AML-193 (cell line): ENCODE measurements around the gene DLX4.

ENCODE experiments used
- DNase-seq, 2 experiments: peaks; one replicate each; lab custom pipeline; 2025; lab: John Stamatoyannopoulos, UW

The DLX4 gene

DNA sequence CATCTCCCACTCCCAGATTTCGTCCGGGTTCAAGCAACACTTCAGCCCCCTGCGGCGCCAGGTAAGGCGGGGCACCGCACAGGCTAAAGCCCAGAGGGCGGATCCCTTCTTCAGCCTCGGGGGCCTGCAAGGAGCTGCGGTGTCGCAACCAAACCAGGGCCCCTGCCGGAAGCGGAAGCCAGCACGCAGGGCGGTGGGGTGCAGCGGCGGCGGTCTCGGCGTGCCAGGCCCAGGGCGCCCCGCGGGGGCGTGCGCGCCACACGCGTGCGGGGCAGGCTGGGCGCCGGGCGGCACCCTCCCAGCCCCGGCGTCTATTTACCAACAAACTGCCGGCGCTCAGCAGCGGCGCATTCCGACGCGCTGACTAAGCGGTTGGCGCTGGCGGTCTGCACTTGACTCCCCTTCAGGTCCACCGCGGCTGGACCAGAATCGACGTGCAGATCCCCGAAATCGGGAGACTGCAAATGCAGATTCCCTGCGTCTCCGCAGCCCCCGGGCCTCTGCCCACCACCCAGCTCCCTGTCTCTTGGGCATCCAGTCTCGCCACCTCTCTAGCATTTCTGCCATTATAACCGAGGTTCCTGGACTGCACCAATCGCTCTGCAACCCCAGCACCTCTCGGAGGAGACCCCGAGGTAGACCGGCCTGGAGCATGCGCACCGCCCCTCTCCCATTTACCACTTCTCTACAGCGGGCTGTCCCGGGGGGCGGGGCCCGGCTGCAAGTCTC is 421 bp upstream of the DLX4 start:
- DNase-seq = peak; percentile 90 to 91

DNA sequence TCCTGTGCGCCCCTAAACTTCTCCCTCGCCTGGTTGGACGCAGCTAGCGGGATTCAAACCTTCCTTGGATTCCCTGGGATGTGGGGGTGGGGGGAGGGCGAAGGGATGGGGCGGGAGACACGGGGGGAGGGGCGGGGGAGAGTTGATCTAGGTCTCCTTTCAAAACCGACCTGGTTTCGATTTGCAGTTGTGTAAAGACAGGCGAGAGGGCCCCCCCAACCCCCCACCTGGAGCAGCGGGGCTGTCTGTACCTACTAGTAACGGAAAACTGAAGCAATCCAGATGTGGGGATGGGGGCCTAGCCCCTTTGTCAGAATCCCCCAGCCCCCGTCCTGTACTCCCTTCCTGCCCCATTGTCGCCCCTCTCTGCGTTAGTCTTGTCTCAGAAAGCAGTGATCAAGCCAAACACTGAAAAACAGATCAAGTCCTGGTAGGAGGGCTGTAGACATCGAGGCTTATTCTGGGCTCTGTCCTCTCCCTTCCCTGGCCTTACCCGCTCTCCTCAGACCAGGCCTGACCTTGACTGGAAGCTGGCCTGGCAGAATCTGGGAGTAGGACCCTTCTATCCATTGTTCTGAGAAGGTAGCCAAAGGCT is 902 bp downstream of the DLX4 start:
- DNase-seq = no peak

DNA sequence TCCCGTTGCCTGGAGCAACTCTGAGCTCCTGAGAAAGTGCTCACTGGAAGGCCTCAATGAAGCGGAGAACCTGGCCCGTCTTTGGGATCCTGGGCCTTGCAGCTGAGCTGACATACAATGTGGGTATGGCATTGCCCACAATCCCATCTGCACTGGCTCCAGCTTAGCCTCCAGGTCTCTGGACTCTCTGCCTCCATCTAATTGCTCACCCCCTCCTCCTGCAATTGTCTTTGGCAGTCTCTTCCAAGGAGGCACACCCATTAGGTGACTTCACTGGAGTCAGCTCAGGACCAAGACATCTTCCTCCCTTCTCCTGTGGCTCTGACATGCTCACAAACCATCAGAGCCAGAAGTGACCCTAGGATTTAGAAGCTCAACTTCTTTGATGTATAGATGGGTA is 1.5 kb downstream of the DLX4 start:
- no peak for DNase-seq

DNA sequence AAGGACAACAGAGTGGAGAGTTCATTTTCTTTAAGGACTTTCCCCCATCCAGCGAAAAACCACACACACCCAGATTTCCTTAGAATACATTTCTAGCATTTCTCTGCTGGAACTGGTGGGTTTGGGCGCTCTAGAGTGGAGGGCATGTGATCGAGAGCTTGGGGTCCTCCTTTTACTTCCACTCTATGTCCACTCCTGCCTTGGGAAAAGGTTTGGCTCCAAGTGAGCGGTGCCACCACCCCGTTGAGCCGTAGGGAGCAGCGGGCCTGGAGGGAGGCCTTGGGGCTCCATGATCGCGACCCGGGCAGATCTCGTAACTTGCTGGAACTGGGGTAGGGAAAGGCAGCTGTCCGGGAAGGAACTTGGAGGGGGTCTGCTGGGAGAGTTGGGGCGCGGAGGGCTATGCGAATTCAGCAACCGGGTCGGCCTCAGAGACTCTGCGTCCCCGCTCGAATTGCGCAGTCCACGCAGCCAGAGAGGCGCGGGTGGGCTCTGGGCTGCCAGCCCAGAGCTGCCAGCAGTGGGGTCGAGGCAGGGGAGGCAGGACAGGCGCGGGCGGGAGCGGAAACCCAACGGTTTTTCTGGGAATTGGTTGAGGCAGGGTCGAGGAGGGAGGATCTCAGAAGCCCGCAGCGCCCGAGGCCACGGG is 2.3 kb downstream of the DLX4 start:
- DNase-seq = no peak

DNA sequence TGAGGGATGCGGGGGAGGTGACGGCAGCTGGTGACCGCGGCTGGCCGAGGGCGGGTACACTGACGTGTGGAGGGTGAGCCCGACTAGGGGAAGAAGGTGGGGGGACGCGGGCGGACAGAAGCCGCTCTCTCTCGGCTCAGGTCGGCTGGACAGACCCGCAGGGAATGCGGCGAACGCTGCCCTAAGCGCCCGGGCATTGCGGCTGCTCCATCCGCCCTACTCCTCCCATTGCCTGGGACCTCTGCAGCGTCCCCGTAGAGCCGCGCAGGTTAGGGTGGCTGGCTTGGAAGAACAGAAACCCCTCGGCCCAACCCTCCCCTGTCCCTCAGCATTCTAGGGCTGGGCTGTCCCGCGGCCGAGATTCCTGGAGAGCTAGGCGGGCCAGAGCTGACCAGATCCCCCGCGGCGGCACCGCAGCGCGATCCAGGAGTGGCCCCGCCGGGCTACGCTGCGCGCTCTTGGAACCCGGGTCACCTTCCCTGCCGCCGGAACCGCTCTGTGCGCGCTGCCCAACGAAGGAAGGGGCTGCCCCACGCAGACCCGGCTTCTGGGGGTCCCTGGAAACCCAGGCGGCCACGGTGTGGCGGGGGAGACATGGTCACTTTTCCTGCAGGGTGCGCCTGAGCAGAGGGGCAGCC is 3.0 kb downstream of the DLX4 start:
- peak in 1 of 2 experiments; percentile 15 for DNase-seq

DNA sequence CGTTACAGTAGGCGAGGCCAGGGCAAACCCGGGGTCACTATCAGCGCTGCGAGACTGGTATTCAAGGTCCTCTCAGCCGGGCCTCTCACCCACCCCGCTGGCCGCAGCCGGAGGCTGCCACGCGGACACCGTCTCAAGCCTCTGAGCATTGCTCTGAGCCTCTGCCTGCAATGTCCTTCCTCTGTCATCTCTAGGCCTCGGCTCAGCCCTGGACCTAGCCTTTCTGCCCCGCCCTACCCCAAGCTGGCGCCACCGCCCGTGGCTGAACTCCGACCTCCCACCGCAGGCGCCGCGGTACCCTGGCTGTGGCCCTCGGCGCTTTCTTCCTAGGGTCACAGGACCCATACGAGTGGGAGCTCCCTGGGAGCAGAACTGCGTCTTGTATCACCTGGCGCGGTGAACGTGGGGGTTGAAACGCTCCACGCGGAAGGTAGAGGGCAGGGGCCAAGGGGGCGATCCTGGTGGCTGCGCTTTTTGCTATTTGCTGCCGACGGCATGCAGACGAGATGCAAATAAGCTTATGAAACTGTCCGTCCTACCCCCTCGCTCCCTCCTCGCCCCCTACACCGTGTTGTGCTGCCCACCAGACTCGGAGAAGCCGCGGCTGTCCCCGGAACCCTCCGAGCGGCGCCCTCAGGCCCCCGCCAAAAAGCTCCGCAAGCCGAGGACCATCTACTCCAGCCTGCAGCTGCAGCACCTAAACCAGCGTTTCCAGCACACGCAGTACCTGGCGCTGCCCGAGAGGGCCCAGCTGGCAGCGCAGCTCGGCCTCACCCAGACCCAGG is 3.7 kb downstream of the DLX4 start:
- no peak for DNase-seq

DNA sequence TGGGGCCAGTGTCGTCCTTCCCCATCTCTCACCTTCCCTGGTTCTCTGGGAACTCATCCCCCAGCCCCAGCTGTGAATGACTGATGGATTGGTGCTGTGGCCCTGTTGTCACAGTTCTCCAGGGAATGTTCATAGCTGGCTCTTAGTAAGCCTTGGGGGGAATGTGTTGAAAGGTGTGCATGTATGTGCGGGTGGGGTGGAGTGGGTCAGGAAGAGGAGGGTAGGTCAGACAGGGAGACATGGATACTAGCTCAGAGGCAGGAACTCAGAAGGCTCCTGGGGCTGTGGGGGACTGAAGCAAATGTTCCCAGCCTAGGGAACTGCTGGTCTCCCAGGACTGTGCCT is 4.3 kb downstream of the DLX4 start:
- no peak for DNase-seq

DNA sequence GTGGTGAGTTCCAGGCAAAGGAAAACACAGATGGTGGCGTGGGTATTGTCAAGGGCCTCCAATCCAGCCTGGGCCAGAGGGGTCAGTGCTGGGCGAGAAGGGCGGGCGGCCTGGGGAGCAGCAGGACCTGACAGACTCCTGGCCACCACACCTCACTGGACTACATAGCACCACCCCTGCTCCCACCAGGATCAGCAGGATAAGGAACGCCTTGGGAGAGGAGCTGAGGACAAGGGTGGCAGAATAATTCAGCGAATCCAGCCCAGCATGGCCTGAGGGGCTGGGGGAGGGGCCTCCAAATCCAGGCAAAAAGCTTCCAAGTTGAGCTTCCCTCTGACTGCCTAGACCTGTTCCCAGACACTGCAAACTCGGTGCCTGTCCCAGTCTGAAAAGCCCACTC is 6.5 kb downstream of the DLX4 start:
- DNase-seq = no peak

DNA sequence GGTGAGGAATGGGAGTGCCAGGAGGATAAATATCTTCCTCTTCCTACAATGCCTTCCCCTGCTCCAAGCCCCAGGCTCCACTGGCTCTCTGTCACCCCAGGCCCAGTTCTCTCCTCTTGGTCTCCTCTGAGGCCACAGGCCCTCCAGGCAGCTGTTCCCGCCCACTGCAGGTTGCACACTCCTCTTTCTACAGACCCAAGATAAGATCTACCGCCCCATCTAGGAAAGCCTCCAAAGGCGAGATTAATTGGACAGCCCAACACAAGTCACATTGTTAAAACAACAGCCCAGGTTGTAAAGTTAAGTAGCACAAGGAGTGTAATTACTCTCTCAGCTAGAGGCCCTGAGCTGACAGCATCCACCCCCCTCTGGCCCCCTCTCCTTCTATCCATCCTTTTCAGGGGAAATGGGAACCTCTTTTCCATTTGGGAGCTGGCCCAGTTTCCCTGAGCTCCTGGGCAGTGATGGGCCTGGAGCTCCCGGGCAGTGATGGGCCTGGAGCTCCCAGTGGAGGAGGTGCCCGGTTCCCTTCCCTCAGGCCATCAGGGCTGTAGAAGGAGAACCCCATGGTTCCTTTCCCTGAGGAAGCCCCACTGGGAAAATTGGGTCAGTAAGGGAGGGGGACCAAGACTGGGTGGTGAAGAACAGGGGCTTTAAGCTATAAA is 7.3 kb downstream of the DLX4 start:
- no peak for DNase-seq

DNA sequence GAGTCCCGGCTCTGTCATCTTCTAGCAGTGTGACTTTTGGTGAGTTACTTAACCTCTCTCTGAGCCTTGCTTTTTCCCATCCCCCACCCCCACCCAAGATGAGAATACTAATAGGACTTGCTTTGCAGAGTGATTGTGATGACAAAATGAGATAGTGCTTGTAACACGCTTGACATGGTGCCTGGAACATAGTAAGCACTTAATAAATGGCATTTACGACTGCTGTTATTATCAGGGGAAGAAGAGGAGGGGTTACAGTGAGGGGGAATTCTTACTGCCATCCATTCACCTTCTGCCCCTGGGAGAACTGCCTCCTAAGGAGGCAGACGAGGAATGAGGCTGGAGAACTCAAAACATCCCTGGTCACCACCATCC is 7.8 kb downstream of the DLX4 start:
- DNase-seq = no peak

DNA sequence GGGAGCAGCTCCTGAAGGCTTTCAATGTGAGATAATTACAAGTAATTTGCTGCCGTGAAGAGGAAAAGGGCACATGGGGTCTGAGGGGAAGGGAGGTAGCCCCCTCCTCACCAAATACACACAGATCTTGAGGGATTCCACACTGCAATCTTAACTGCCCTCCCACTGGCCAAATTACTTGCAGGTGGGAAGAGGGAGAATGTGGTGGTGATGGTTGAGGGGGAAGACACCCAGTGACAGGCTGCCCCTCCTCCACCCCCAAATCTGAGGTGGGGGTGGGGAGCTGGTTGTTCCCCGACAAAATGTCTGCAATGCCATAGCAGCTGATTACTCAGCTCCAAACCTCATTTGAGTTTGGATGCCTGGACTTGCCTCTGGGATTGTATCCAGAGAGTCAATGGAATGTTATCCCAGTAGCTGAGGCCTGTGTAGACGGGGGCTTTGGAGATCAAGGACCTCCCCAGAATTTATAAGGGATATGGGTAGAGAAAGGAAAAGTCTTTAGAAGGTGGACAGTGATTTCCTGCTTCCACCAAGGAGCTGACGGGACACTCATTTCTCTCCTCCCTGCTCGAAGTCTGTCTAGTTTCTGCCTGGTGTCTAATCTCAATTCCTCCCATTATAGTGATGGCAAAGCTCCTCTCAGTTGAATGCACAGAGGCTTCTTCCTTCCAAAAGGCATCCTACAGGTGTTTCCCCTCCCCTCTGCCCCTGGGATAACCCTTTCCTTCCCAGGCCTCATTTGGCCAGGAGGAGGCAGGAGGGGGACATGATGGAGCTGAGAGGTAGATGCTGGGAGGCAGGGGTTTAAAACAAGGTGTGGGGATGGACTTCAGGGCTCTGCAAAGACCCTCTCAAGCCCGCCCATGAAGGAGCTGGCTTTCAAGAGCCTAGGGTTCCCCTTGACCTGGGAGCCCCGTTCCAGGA is 8.7 kb downstream of the DLX4 start:
- no peak for DNase-seq

DNA sequence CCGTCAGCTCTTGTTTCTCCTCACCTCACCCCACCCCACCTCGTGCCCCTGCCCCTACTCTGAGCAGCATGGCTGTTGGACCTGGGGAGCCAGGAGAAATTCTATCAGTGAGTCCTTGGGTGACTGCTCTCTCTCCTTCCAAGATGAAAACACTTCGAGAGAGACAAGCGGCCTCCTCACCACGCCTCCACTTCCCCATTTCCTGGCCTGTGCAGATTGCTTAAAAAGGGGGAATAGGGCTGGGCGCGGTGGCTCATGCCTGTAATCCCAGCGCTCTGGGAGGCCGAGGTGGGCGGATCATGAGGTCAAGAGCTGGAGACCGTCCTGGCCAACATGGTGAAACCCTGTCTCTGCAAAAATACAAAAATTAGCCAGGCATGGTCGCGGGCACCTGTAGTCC is 9.5 kb downstream of the DLX4 start:
- peak; percentile 17 to 21 for DNase-seq

DNA sequence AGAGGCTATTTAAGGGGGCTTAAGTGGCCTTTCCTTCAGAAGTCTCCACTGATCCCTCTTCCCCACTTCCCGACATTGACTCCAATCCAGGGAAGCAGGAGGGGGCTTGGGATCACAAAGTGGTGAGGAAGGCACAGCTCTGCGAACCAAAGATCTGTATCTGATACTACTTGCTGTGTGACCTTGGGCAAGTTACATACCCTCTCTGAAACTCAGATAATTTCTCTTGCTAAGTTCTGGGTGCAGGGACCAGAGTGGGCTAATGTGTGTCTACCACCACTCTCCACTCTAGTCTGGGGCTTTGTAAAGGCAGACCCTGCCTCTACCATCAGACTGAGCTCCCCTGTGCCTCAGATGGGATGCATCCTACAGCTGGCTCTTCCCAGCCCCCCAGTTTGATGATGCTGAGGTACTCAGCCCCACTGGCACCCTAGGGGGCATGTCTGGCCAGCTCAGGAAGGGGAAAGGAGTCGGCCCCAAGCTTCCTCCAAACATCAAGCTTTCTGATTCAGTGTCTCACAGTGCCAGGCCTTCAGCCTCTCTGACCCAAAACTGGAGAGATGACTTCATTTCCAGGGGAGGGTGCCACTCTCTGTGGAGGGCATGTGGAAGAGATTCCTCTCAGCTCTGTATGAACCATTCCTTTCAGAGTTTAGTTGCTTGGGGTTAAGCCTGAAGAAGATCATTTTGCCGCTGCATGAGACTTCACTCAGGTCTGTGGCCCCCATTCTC is 10.9 kb downstream of the DLX4 start:
- DNase-seq = no peak

DNA sequence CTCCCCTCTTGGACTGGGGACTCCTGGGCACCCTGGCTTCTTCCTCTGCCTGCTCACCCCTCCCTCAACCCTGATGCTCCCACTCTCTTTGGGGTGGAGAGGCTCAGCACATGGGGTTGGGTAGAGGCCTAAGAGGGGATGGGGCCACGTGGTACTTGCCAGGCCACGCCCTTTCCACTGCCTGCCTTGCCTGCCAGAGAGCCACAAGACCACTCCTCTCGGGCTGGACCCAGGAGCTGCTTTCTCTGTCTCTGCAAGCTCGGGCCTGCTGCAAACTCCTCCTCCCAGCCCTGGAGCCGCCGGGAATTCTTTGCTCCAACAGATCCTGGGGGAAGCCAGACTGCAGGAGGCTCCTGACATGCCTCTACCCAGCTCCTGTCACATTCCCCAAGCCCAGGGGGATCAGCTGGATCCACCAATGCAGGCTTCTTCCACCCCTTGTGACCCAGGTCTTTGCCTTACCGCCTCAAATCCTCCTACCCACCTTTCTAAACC is 11.8 kb downstream of the DLX4 start:
- DNase-seq = no peak

DNA sequence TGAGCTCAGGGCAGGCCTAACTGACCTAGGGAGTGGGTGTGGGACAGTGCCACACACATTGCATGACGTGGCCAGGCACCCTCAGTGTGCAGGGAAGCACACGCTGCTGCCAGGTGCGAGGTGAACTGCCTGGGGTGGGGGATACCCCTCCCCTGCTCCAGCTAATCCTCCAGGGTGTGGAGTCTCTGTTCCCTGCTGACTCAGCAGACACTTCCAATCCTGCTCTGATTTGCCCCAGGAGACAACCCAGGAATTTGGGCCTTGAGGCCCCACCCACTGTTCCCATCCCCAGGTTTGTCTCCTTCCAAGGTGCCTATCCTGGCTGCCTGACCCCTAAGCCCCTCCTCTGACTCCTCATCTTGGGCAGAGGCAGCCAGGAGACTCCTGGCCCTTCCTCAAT is 15.3 kb downstream of the DLX4 start:
- no peak for DNase-seq

DNA sequence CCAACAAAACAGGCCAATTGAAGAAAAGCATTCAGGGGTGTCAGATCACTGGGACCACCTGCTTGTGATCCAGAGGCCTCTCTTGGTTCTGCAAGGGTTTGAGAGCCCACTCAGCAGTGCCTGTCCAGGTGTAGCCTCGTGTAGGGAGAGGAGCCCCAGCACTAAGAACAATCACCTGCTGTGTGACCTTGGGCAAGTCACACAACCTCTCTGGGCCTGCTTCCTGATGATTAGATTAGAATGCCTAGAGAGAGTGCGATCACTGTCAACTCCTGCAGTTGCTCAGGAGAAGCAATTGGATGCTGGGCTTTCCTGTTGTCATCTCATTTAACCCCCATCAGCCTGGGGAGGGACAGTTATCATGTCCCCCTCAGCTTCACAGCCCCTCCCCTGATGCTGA is 15.8 kb downstream of the DLX4 start:
- no peak for DNase-seq

DNA sequence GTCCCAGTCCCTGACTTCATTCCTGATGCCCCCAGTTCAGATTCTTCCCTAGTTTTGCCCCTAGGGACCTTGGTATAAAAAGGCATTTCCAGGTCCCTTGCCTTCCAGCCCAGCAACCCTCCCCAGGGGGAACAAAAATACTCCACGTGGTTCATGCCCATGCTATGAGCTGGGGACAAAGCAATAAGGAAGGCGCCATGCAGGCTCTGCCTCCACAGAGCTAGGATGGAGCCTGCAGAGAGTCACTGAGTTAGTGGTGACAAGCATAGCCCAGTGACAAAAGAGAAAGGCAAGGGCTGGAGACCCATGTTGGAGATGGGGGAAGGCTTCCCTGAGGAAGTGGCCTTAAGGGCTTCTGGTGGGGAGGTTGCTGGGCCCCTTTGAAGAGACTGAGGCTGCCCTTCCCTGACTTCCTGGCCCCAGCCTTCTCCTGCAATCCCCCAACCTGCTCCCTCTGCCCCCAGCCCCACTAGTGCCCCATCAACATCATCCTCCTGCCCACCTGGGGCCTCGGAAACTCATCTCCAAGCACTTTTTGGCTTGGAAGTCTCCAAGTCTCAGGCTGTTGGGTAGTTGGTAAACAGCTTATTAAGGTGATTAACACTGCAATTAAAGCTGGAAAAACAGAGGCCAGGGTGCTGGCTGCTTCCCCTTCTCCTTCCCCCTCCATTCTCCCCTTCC is 16.5 kb downstream of the DLX4 start:
- DNase-seq = no peak

DNA sequence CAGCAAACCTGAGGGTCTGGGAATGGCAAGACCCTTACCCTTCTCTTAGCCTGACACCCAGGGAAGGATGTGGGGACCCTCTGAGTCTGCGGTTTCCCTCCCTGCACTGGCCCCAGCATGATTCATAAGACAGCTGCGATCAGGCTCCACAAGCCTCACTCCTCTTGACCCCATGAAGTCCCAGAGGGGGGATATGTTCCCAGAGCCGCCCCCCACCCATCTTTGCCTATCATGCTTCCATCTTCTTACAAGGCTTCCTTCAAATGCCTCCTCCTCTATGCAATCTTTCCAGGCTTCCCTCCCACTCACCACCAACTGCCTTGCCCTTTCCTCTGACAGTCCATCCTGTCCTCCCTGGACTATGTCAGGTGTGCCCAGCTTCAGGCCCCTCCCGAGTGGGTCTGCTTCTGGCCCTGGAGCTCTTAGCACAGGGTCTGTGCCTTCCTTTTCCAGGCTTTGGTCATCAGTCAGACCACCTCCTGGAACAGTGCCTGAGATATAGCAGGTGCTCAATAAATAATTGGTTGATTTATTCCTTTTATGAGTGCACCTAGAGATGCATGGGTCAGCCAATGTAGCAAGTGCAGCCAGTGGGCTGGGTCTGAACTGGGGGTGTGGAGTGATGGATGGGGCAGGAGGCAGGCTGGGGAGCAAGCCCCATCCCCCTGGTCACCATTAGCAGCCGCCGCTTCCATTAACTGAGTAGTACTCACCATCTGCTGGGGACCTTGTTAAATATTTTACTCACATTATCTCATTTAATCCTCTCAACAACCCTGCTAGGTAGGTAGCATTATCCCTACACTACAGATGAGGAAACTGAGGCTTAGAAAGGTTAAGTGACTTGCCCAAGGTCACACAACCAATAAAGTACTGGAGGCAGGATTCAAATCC is 17.7 kb downstream of the DLX4 start:
- DNase-seq = no peak

DNA sequence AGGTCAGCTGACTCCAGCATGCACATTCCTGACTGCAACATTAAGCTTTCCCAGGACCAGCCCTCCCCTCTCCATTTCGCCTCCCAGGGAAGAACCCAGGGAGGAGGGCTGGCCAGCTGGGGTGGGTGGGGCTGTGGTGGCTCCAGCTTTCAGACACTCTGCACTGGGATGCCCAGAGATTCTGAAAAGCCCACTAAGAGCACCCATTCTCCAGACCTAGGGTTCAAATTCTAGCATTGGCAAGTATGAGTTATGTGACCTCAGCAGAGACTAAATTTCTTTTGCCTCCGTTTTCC is 18.2 kb downstream of the DLX4 start:
- no peak for DNase-seq
